NCI-H2081 treated with DMSO at 0.1 percent for 48 hours (cell line): ENCODE results near the gene HMG20A.
"Not testable (repeated sequence)": the region's sequence is repeated elsewhere in the genome, so short reads cannot be mapped to it uniquely, and the experiment has no call there.

Source experiments
- DNase-seq: peaks from one replicate; lab custom pipeline; 2025; lab: John Stamatoyannopoulos, UW

The HMG20A gene

GRCh38 chr15:77406846-77407245 lies 13.8 kb upstream of the HMG20A start:
- no peak for DNase-seq

GRCh38 chr15:77409259-77410156 lies 11.2 kb upstream of the HMG20A start:
- no peak for DNase-seq

GRCh38 chr15:77410157-77410500 lies 10.6 kb upstream of the HMG20A start:
- DNase-seq: not testable (repeated sequence)

GRCh38 chr15:77410701-77411618 lies 9.7 kb upstream of the HMG20A start:
- DNase-seq: no peak

- DNase-seq: no peak
These were observed 9.1 kb upstream of the HMG20A start for GRCh38 chr15:77411619-77411976.

GRCh38 chr15:77412972-77413698 lies 7.6 kb upstream of the HMG20A start:
- no peak for DNase-seq

- DNase-seq: no peak
These were observed 6.9 kb upstream of the HMG20A start for GRCh38 chr15:77413699-77414349.

GRCh38 chr15:77414789-77415442 lies 5.8 kb upstream of the HMG20A start:
- no peak for DNase-seq

GRCh38 chr15:77415450-77416147 lies 5.1 kb upstream of the HMG20A start:
- DNase-seq: no peak

GRCh38 chr15:77416148-77416455 lies 4.6 kb upstream of the HMG20A start:
- DNase-seq: no peak

GRCh38 chr15:77416954-77417353 lies 3.7 kb upstream of the HMG20A start:
- no peak for DNase-seq

- no peak for DNase-seq
These were observed 3.1 kb upstream of the HMG20A start for GRCh38 chr15:77417602-77418001.

GRCh38 chr15:77418391-77418965 lies 2.2 kb upstream of the HMG20A start:
- no peak for DNase-seq

- no peak for DNase-seq
These were observed 1.5 kb upstream of the HMG20A start for GRCh38 chr15:77418966-77419835.

- DNase-seq: peak; percentile 83
These were observed 665 bp upstream of the HMG20A start, which contains the start of gene PEAK1 for GRCh38 chr15:77419836-77420609. Gene PEAK1, minus strand, starts transcription at chr15:77420104. Its CDS starts 238,178 bp downstream, at chr15:77181926.

- no peak for DNase-seq
These were observed 647 bp downstream of the HMG20A start for GRCh38 chr15:77421370-77421700.

GRCh38 chr15:77425104-77425503 lies 4.4 kb downstream of the HMG20A start:
- no peak for DNase-seq

GRCh38 chr15:77426377-77426776 lies 5.7 kb downstream of the HMG20A start:
- no peak for DNase-seq

- no peak for DNase-seq
These were observed 6.2 kb downstream of the HMG20A start for GRCh38 chr15:77426871-77427270.
